ENCODE results near the gene CBLC.
A peak's percentile ranks its signal among the peaks of the same experiment; 100 is the strongest.

CBLC gene

GRCh38 chr19:44800461-44800860 is 22.8 kb downstream of the CBLC start:
- Histone ChIP-seq H4K5ac (ENCODE audit: low read length) (no peak overlapping the region), H2BK5ac (ENCODE audit: low read length) (no peak overlapping the region), H3K4me1 (ENCODE audit: control insufficient read depth, low read depth, low read length) (no peaks in the 10 kb centered on the region), H3K27me3 (ENCODE audit: insufficient read depth, low read length, poor library complexity) (no peaks in the 10 kb centered on the region), H3K4ac (ENCODE audit: low read depth, low read length) (no peak overlapping the region), H3K23ac (ENCODE audit: low read length) (no peak overlapping the region), H4K8ac (ENCODE audit: low read depth, low read length) (no peak overlapping the region), H2BK120ac (ENCODE audit: low read depth, low read length) (no peak overlapping the region), H3K4me2 (ENCODE audit: low read length) (no peak overlapping the region), H3K4me3 (ENCODE audit: low read length) (no peak overlapping the region), H3K36me3 (ENCODE audit: control insufficient read depth, insufficient read depth, low read length) (no peaks in the 10 kb centered on the region), H2BK15ac (replicated peaks; ENCODE audit: low read depth) (no peak overlapping the region), H3K79me2 (ENCODE audit: control insufficient read depth, insufficient read depth, low read length) (no peaks in the 10 kb centered on the region), H3K9ac (ENCODE audit: low read length) (no peak overlapping the region), H2AK5ac (ENCODE audit: low read length) (no peak overlapping the region), H3K56ac (ENCODE audit: low read length) (peak overlapping the region; percentile 79), H3K27ac (ENCODE audit: low read depth, low read length) (no peak overlapping the region), H3K18ac (ENCODE audit: low read length) (no peak overlapping the region), H3K79me1 (ENCODE audit: low read length) (no peaks in the 10 kb centered on the region)
- WGBS (ENCODE audit: extremely low coverage, insufficient coverage, low lambda C conversion rate), result no CpG with 5 or more reads among the region's 3 CpGs
- peak; percentile 91 for DNase-seq

GRCh38 chr19:44803442-44804428 is 26.0 kb downstream of the CBLC start:
- Histone ChIP-seq H3K27ac (ENCODE audit: low read depth, low read length) (no peak overlapping the region), H3K4me3 (ENCODE audit: low read length) (no peak overlapping the region), H3K79me1 (ENCODE audit: low read length) (no peaks in the 10 kb centered on the region), H3K4me2 (ENCODE audit: low read length) (no peak overlapping the region), H2AK5ac (ENCODE audit: low read length) (no peak overlapping the region), H2BK5ac (ENCODE audit: low read length) (no peak overlapping the region), H3K9ac (ENCODE audit: low read length) (no peak overlapping the region), H2BK15ac (replicated peaks; ENCODE audit: low read depth) (no peak overlapping the region), H3K23ac (ENCODE audit: low read length) (no peak overlapping the region), H3K56ac (ENCODE audit: low read length) (no peak overlapping the region), H3K79me2 (ENCODE audit: control insufficient read depth, insufficient read depth, low read length) (no peaks in the 10 kb centered on the region), H4K5ac (ENCODE audit: low read length) (no peak overlapping the region), H2BK120ac (ENCODE audit: low read depth, low read length) (no peak overlapping the region), H3K36me3 (ENCODE audit: control insufficient read depth, insufficient read depth, low read length) (no peaks in the 10 kb centered on the region), H3K27me3 (ENCODE audit: insufficient read depth, low read length, poor library complexity) (no peaks in the 10 kb centered on the region), H3K4ac (ENCODE audit: low read depth, low read length) (no peak overlapping the region), H3K18ac (ENCODE audit: low read length) (no peak overlapping the region), H4K8ac (ENCODE audit: low read depth, low read length) (no peak overlapping the region), H3K4me1 (ENCODE audit: control insufficient read depth, low read depth, low read length) (no peaks in the 10 kb centered on the region)
- no CpG with 5 or more reads among the region's 13 CpGs for WGBS (ENCODE audit: extremely low coverage, insufficient coverage, low lambda C conversion rate)
- no peak for DNase-seq

- H3K27me3 ChIP-seq (ENCODE audit: insufficient read depth, low read length, poor library complexity), result no peaks in the 10 kb centered on the region
- H3K4me2 ChIP-seq (ENCODE audit: low read length), result no peak overlapping the region
Measured at GRCh38 chr19:44806291-44806690, 28.6 kb downstream of the CBLC start.

DNA sequence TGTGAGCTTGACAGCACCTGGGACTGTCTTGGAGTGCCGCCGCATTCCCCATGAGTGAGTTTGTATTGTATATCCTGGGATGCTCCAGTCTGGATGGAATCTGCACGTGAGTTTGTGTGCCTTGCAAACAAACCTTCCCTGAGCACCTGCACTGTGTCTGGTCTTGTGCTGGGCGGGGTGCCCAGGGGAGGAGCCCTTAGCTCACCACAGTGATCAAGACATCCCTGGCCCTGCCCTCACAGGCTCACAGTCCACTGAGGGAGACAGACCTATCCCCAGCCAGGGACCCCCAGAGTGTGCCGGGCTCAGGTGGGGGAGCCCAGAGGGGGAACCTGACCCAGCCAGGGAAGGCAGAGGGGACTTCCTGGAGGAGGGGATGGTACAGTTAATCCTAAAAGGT is 29.5 kb downstream of the CBLC start:
- DNase-seq, result no peak

More at GRCh38 chr19:44806291-44806690, 28.6 kb downstream of the CBLC start:
- Histone ChIP-seq H4K5ac (ENCODE audit: low read length) (no peak overlapping the region), H3K79me1 (ENCODE audit: low read length) (no peaks in the 10 kb centered on the region), H3K23ac (ENCODE audit: low read length) (no peak overlapping the region), H3K18ac (ENCODE audit: low read length) (no peak overlapping the region), H3K4ac (ENCODE audit: low read depth, low read length) (no peak overlapping the region), H2AK5ac (ENCODE audit: low read length) (no peak overlapping the region), H3K9ac (ENCODE audit: low read length) (no peak overlapping the region), H2BK15ac (replicated peaks; ENCODE audit: low read depth) (no peak overlapping the region), H3K36me3 (ENCODE audit: control insufficient read depth, insufficient read depth, low read length) (no peaks in the 10 kb centered on the region), H3K79me2 (ENCODE audit: control insufficient read depth, insufficient read depth, low read length) (no peaks in the 10 kb centered on the region), H2BK120ac (ENCODE audit: low read depth, low read length) (no peak overlapping the region), H3K27ac (ENCODE audit: low read depth, low read length) (no peak overlapping the region), H3K4me3 (ENCODE audit: low read length) (no peak overlapping the region), H2BK5ac (ENCODE audit: low read length) (no peak overlapping the region), H3K4me1 (ENCODE audit: control insufficient read depth, low read depth, low read length) (peaks cover 3% of the 10 kb centered on the region), H4K8ac (ENCODE audit: low read depth, low read length) (no peak overlapping the region), H3K56ac (ENCODE audit: low read length) (no peak overlapping the region)
- WGBS (ENCODE audit: extremely low coverage, insufficient coverage, low lambda C conversion rate), result no CpG with 5 or more reads among the region's 7 CpGs
- DNase-seq, result no peak

GRCh38 chr19:44807652-44808462 is 30.2 kb downstream of the CBLC start:
- Histone ChIP-seq H3K79me2 (ENCODE audit: control insufficient read depth, insufficient read depth, low read length) (no peaks in the 10 kb centered on the region), H3K56ac (ENCODE audit: low read length) (no peak overlapping the region), H2AK5ac (ENCODE audit: low read length) (no peak overlapping the region), H3K4me3 (ENCODE audit: low read length) (no peak overlapping the region), H2BK15ac (replicated peaks; ENCODE audit: low read depth) (no peak overlapping the region), H3K4me2 (ENCODE audit: low read length) (no peak overlapping the region), H3K18ac (ENCODE audit: low read length) (no peak overlapping the region), H2BK5ac (ENCODE audit: low read length) (no peak overlapping the region), H3K4me1 (ENCODE audit: control insufficient read depth, low read depth, low read length) (peaks cover 3% of the 10 kb centered on the region), H3K23ac (ENCODE audit: low read length) (no peak overlapping the region), H3K9ac (ENCODE audit: low read length) (no peak overlapping the region), H2BK120ac (ENCODE audit: low read depth, low read length) (no peak overlapping the region), H3K36me3 (ENCODE audit: control insufficient read depth, insufficient read depth, low read length) (no peaks in the 10 kb centered on the region), H4K8ac (ENCODE audit: low read depth, low read length) (no peak overlapping the region), H3K27ac (ENCODE audit: low read depth, low read length) (no peak overlapping the region), H3K79me1 (ENCODE audit: low read length) (no peaks in the 10 kb centered on the region), H3K27me3 (ENCODE audit: insufficient read depth, low read length, poor library complexity) (no peaks in the 10 kb centered on the region), H3K4ac (ENCODE audit: low read depth, low read length) (no peak overlapping the region), H4K5ac (ENCODE audit: low read length) (no peak overlapping the region)
- peak; percentile 95 for DNase-seq
- WGBS (ENCODE audit: extremely low coverage, insufficient coverage, low lambda C conversion rate), result no CpG with 5 or more reads among the region's 14 CpGs

More for the DNA sequence above, 29.5 kb downstream of the CBLC start:
- no peak overlapping the region for H2BK120ac ChIP-seq (ENCODE audit: low read depth, low read length)
- no peak overlapping the region for H2AK5ac ChIP-seq (ENCODE audit: low read length)
- H3K36me3 ChIP-seq (ENCODE audit: control insufficient read depth, insufficient read depth, low read length), result no peaks in the 10 kb centered on the region
- no peak overlapping the region for H3K23ac ChIP-seq (ENCODE audit: low read length)
- no peak overlapping the region for H4K5ac ChIP-seq (ENCODE audit: low read length)
- no CpG with 5 or more reads among the region's 5 CpGs for WGBS (ENCODE audit: extremely low coverage, insufficient coverage, low lambda C conversion rate)
- H3K27ac ChIP-seq (ENCODE audit: low read depth, low read length), result no peak overlapping the region
- no peak overlapping the region for H3K56ac ChIP-seq (ENCODE audit: low read length)
- no peak overlapping the region for H4K8ac ChIP-seq (ENCODE audit: low read depth, low read length)
- no peak overlapping the region for H2BK5ac ChIP-seq (ENCODE audit: low read length)
- H3K4ac ChIP-seq (ENCODE audit: low read depth, low read length), result no peak overlapping the region
- peaks cover 3% of the 10 kb centered on the region for H3K4me1 ChIP-seq (ENCODE audit: control insufficient read depth, low read depth, low read length)
- no peak overlapping the region for H3K9ac ChIP-seq (ENCODE audit: low read length)
- no peaks in the 10 kb centered on the region for H3K27me3 ChIP-seq (ENCODE audit: insufficient read depth, low read length, poor library complexity)
- H3K18ac ChIP-seq (ENCODE audit: low read length), result no peak overlapping the region
- no peak overlapping the region for H3K4me3 ChIP-seq (ENCODE audit: low read length)
- no peaks in the 10 kb centered on the region for H3K79me1 ChIP-seq (ENCODE audit: low read length)
- H2BK15ac ChIP-seq (replicated peaks; ENCODE audit: low read depth), result no peak overlapping the region
- H3K79me2 ChIP-seq (ENCODE audit: control insufficient read depth, insufficient read depth, low read length), result no peaks in the 10 kb centered on the region
- H3K4me2 ChIP-seq (ENCODE audit: low read length), result no peak overlapping the region

Data from mesendoderm (in vitro differentiated cells).